ENCODE measurements around the gene EPHA2.
A peak's percentile ranks its signal among the peaks of the same experiment; 100 is the strongest.

The EPHA2 gene

GRCh38 chr1:16116002-16116401 lies 39.9 kb downstream of the EPHA2 start:
- no peak overlapping the region for H3K4me3 ChIP-seq

GRCh38 chr1:16115468-16115983 lies 40.3 kb downstream of the EPHA2 start:
- no peak for DNase-seq (ENCODE audit: low spot score)
- TF ChIP-seq, protein P1, sequence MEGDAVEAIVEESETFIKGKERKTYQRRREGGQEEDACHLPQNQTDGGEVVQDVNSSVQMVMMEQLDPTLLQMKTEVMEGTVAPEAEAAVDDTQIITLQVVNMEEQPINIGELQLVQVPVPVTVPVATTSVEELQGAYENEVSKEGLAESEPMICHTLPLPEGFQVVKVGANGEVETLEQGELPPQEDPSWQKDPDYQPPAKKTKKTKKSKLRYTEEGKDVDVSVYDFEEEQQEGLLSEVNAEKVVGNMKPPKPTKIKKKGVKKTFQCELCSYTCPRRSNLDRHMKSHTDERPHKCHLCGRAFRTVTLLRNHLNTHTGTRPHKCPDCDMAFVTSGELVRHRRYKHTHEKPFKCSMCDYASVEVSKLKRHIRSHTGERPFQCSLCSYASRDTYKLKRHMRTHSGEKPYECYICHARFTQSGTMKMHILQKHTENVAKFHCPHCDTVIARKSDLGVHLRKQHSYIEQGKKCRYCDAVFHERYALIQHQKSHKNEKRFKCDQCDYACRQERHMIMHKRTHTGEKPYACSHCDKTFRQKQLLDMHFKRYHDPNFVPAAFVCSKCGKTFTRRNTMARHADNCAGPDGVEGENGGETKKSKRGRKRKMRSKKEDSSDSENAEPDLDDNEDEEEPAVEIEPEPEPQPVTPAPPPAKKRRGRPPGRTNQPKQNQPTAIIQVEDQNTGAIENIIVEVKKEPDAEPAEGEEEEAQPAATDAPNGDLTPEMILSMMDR (IDR thresholded peaks at IDR 0.05): no peak
- Histone ChIP-seq H3K4me3 (no peak overlapping the region), H3K27ac (no peak overlapping the region)

More at GRCh38 chr1:16116002-16116401, 39.9 kb downstream of the EPHA2 start:
- TF ChIP-seq, protein P1 (IDR thresholded peaks at IDR 0.05): no peak
- DNase-seq (ENCODE audit: low spot score): no peak
- no peak overlapping the region for H3K27ac ChIP-seq

GRCh38 chr1:16114527-16115467 lies 41.1 kb downstream of the EPHA2 start:
- TF ChIP-seq, protein P1 (IDR thresholded peaks at IDR 0.05): no peak
- Histone ChIP-seq H3K4me3 (no peak overlapping the region), H3K27ac (no peak overlapping the region)
- DNase-seq (ENCODE audit: low spot score): no peak

DNA sequence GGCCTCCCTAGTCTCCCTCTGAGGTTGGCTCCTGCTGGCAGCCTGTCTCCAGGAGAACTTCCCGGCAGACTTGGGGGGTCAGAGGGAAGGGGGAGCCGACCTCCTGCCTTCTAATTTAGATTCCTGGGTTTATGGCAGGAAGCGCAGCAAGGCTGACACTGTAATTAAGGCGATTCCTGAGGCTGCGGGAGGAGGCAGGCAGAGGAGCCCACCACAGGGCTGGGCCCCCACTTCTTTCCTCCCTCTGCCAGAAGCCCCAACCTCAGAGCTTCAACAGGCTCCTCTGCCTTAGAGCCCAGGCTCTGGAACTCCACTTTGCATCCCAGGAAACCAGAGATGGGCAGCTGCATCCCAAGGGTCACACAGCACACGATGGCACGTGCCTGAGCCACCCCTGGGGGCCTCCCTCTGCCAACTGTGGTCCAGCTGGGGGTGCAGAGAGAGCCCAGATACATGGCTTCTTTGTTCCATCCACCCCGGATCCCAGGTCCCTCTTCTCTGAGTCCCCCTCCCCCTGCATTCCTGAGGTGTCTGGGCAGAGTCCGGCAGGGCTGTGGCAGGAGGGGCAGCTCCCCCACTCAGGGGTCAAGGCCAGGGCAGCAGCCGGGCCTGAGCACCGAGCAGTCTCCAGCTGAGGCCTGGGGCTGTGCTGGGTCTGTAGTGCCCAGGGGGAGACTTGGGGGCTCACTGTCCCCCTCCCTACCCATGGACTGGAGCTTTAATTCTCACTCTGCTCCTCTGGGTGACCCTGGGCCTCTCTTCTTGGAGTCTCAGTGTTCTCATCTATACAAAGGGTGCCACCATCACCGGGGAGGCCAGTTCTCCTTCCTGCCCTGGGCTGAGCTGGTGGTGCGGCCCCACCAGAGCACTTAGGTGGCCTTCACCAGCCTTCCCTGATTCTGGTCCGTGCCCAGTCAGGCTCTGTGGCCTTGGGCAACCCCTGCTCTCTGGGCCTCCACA lies 43.0 kb downstream of the EPHA2 start:
- Histone ChIP-seq H3K4me3 (no peak overlapping the region), H3K27ac (no peak overlapping the region)
- TF ChIP-seq, protein P1 (IDR thresholded peaks at IDR 0.05): no peak
- DNase-seq (ENCODE audit: low spot score): no peak

- peak overlapping the region in 1 of 2 donors; percentile 41 for H3K27ac ChIP-seq
- TF ChIP-seq, protein P1 (IDR thresholded peaks at IDR 0.05): no peak
- no peak overlapping the region for H3K4me3 ChIP-seq
- DNase-seq (ENCODE audit: low spot score): no peak
These were observed 43.9 kb downstream of the EPHA2 start for GRCh38 chr1:16111771-16112595.

DNA sequence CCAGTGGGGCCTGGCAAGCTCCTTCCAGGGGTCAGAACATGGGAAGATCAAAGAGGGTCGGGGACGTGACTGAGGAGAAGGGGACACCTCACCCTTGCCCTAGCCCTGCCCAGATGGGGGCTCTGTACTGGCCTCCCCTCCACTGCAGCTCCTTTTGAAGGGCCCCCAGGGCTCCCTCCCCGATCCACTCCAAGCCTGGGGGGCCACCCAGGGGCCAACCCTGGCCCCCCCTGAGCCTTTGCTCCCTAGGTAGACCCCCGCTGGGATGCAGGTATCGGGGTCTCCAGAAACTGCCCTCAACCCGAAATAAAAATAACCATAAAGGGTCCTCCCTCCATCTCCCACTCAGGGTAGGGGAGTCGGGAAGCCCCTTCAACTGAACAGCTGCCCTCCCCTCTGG lies 45.0 kb downstream of the EPHA2 start:
- Histone ChIP-seq H3K4me3 (no peak overlapping the region), H3K27ac (no peak overlapping the region)
- TF ChIP-seq, protein P1 (IDR thresholded peaks at IDR 0.05): no peak
- DNase-seq (ENCODE audit: low spot score): no peak

Data from coronary artery (tissue), 2 donors.